HG02938 (cell line): ENCODE results near the gene SPATA9.
A peak's percentile ranks its signal among the peaks of the same experiment; 100 is the strongest.
"Not testable (repeated sequence)": the region's sequence is repeated elsewhere in the genome, so short reads cannot be mapped to it uniquely, and the experiment has no call there.

Source experiments
- ATAC-seq: cut with Tn5 transposase; IDR thresholded peaks from one replicate; pipeline ENCODE4 v1.9.1; 2021; ENCODE audit warnings: mild to moderate bottlenecking, moderate library complexity; ENCODE audit not compliant: unreplicated experiment

Gene SPATA9

DNA sequence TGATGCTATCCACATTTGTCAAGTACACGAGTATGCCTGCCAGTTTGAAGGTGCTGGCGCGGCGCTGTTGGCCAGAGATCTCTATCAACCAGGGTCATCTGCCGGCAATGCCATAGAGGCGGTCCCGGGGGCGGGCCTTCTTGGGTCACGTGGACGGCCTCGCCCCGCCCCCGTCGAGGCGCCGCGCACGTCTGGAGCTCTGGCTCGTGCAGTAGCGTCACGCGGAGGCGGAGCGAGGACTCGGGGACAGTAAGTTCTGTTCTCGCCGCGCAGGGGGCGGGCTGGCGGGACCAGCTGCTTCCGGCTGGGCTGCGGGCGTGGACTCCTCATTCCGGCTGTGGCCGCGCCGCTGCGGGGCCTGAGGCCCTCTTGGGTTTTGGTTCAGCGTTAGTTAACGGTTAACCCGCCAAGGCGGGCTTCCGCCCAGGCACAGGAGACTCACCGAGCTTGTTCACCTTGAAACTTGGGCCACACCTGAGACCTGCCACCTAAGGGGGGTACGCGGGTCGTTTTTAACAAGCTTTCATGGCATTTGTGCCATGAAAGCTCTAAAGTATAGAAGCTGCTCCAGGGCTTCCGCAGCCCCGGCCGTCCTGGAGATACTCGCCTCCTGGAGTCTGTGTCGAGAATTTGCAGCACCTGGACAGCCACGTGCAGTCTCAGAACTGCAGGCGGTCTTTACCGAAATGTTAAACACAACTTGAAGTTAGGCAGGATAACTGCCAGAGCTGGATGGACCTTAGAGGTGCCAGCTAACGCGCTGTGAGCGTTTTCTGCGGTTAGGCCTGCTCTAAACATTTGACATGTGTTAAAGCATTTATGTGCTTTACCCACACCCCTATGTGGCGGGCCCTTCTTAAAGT, 36.0 kb downstream of the SPATA9 start, which contains the start of gene RFESD:
Gene RFESD (plus strand): TSS at position 209 of the 863 bp plus-strand sequence. CDS start 5,495 bp downstream, outside the sequence.
- ATAC-seq, result peak; percentile 95

DNA sequence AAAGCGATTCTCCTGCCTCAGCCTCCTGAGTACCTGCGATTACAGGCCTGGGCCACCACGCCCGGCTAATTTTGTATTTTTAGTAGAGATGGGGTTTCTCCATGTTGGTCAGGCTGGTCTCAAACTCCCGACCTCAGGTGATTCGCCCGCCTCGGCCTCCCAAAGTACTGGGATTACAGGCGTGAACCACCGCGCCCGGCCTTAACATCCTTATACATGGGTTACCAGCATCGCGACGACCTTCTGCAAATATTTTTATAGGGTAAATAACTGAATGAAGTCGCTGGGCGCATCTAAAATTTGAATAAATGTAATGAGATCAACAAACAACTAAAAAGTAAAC, 36.6 kb downstream of the SPATA9 start:
- not testable (repeated sequence) for ATAC-seq

DNA sequence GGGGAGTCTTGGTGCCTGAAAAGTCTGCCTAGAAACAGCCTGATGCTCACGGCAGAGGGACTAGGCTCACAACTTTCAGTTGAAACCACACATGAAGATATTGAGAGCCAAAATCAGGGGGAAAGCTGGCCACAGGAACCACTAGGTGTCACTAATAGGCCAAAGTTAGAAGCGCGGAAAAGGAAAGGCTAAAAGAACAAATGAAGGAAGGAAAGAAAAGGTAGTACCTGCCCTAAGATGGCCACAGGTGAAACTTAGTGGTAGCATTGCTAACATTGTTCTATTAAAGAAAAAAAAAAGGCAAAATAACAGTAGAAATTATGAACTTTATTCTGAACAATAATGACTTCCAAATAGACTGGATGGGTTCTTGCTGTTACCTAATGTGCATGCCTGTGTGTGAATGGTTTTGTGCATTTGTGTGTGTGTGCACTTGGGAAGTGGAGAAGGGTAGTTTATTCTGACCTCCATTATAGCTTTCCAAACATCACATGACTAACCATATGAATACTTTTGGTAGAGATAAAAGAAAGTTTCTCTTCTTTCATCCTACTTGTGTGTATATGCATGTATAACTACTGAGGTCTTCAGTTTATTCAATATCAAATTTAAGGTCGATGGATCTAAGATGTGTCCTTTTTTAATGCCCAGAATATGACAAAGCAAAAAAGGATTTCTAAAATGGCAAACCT, 38.3 kb downstream of the SPATA9 start:
- ATAC-seq, result peak; percentile 44

DNA sequence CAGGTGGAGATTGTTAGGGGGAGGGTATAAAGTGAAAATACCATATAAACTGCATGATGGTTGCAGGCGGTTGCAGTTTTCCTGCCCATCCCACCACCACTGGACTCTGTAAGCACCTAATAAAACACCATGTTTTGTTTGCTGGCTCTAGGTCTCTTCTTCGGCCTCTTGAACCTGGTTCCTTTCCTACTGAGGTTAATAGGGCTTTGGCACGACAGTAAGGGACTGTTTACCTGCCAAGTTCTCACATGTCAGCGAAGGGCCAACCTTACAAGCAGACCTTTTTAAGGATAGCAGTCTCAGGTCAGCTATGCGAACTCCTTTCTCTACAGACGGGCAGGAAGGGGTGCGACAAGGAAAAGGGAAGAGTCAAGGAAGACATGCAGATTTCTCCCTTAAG, 39.6 kb downstream of the SPATA9 start:
- no peak for ATAC-seq

DNA sequence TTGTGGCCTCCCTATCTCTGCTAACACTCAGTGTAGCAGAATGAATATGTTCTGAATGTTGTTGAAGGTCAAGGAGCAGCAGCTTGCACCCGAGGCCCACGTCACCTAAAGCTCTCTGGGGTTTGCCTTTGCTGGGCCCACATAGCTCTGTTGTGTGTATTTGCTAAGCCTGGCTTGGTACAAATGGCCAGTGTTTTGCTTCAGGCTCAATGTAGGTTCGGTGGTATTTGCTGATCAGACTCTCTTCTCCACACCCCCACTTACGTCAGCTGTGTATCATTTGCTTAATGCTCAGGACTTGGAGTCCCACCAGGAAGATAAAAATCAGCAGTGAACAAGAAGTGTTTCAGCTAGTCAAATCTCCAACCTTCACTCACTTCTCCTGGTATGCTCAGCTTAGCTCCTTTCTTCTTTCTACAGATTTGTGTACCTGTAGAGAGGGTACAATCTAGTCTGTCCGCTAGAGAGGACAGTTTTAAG, 41.0 kb downstream of the SPATA9 start:
- no peak for ATAC-seq

DNA sequence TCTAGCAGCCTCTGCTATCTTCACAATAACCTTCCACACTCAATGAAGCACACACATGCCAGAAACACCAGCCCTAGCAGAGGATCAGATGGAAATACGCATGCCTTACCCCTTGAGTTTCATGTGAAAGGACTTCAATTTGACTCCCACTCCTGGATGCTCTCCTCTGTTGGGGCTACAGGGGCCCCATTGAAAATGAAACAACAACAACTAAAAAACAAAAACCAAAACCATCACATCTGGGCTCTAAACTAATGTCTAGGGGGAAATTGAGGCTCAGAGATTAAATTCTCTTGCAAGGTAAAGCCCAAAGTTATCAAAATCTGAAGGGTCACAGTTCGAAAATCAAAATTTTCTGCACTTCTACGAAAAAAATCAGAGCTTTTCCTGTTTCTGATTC, 44.2 kb downstream of the SPATA9 start:
- ATAC-seq, result no peak

DNA sequence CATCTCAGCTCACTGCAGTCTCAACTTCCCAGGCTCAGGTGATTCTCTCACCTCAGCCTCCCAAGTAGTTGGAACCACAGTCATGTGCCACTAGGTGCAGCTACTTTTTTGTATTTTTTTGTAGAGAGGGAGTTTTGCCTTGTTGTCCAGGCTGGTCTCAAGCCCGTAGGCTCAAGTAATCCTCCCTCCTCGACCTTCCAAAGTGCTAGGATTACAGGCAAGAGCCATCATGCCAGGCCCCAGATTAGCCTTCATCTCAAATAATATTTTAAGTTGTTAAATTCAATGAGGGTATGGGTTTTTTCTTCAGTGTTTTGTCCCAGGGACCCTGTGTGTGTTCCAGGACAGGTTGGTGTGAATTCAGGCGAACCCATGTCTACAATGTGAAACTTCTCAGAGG, 48.7 kb downstream of the SPATA9 start:
- ATAC-seq, result no peak

DNA sequence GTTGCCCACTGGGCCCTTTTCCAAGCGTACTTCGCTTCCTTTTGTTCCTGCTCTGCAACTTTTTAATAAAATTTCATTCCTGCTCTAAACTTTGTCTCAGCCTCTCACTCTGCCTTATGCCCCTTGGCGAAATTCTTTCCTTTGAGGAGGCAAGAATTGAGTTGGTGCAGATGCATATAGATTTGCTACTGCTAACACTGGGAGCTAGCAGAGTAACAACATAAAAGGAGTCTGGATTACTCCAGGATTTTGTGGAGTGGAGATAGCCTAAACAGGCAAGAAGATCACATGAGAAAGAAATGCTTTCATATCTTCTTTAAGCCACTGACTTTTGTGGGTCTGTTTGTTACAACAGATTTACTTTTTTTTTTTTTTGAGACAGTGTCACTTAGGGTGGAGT, 49.1 kb downstream of the SPATA9 start:
- ATAC-seq, result no peak

DNA sequence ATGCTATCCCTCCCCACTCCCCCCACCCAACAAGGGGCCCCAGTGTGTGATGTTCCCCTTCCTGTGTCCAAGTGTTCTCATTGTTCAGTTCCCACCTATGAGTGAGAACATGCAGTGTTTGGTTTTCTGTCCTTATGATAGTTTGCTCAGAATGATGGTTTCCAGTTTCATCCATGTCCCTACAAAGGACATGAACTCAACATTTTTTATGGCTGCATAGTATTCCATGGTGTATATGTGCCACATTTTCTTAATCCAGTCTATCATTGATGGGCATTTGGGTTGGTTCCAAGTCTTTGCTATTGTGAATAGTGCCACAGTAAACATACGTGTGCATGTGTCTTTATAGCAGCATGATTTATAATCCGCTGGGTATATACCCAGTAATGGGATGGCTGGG, 49.8 kb downstream of the SPATA9 start:
- not testable (repeated sequence) for ATAC-seq

DNA sequence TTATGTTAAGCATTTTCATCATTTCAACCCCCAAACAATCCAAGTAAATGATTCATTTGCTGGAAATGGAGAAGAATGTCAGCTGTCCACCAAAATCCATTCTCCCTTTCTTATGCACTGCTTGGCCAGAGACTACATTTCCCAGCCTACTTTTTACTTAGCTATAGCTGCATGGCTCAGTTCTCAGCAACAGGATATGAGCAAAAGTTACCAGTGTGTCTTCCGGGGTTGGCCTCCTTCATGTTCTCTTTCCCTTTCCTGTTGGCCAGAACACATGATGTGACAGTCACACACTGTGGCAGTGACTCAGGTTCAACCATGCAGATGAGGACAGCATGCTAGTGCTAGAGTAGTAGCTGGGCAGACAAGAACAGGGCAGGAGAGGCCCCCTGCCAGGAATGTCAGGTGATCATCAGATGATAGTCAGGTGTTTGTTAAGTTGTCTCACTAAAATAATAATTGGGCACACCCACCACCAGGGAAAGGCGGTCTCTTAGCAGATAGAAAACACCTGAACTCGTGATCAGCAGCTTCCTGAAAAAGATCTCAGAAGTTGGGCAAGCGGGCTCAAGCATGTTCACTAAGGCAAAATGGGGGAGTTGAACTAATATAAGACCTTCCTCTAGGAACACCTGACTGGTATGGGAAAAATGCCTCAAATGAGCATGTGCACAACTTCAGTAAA, 50.7 kb downstream of the SPATA9 start:
- ATAC-seq, result peak; percentile 93

DNA sequence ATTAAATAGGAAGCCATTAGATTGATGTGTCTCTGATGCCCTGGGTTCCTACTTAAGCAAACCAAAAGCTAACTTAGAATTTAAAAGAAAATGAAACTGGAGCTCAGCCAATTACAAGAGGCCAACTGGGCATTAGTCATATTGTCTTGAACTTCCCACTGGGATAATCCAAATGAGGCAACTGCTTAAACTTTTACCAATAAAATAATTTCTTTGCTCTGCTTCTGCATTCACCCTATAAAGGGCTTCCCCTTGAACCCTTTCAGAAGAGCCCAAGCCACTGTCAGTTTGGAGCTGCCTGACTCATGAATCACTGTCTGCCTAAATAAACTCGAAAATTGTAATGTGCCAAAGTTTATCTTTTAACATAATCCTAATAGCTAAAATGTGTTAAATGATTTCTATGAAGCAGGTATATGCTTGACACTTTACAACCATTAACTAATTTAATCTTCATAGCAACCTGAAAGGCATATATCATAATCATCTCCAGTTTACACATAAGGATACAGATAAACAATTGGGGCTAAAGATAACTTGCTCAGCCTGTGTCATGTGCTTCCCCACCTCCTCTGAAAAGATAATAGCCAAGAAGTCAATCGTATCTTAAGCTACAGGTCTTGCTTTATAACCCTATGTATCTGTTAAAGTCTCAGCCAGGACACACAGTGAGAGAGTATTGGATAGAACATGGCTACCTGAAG, 51.4 kb downstream of the SPATA9 start:
- peak; percentile 1 for ATAC-seq

DNA sequence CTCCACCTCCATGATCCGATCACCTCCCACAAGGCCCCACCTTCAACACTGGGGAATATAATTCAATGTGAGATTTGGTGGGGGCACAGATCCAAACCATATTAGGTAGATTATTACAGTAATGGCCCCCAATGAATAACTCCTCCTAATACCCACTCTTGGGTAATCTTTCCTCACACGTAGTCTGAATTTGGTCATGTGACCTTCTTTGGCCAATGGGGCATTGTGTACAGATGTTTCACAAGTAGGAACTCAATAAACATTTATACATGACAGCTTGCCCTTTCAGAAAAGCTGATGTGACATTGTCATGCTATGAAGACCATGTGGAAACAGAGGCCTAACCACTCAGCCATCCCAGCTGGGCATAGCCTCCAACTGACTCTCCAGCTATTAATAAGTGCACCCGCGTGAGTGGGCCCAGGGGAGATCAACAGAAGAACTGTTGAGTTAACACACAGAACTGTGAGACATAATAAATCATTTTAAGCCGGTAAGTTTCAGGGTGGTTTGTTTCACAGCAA, 52.3 kb downstream of the SPATA9 start:
- ATAC-seq, result no peak

DNA sequence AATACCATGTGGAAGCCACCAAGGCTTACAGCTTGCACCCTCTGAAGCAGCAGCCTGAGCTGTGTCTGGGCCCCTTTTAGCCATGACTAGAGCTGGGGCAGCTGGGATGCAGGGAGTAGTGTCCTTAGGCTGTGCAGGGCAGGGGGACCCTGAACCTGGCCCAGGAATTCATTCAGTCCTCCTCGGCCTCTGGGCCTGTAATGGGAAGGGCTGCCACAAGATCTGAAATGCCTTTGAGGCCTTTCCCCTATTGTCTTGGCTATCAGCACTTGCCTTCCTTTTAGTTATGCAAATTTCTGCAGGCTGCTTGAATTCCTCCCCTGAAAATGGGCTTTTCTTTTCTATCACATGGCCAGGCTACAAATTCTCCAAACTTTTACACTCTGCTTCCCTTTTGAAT, 53.9 kb downstream of the SPATA9 start:
- ATAC-seq, result no peak

DNA sequence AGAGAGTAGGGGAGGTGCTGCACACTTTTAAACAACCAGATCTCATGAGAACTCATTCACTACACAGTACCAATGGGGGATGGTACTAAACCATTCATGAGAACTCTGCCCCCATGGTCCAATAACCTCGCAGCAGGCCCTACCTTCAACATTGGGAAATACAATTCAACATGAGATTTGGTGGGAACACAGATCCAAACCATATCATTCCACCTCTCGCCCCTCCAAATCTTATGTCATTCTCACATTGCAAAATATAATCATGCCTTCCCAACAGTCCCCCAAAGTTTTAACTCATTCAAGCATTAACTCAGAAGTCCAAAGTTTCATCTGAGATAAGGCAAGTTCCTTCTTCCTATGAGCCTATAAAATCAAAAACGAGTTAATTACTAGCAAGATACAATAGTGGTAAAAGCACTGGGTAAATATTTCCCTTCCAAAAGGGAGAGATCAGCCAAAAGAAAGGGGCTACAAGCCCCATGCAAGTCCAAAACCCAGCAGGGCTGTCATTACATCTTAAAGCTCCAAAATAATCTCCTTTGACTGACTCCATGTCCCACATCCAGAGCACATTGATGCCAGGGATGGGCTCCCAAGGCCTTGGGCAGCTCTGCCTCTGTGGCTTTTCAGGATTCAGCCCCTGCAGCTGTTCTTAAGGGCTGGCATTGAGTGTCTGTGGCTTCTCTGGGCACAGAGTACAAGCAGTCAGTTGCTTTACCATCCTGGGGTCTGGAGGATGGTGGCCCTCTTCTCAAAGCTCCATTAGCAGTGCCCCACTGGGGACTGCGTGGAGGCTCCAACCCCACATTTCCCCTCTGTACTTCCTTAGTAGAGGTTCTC, 54.6 kb downstream of the SPATA9 start:
- no peak for ATAC-seq

DNA sequence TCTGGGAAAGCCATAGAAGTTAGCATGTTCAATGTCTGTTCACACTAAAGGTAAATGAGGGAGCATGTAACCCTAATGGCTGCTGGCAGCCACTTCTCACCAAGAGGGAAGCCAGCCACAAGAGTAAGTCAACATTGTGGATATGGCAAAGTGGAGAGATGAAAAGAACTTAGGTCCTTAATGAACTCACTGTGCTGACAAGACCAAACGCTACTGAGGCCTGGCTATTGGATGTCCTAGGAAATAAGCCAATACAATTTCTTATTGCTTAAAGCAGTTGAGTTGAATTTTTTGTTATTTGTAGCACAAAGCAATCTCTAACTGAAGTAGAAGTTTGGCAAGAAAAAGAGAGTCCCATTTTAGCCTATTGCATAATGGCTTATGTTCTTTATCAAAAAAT, 56.1 kb downstream of the SPATA9 start:
- no peak for ATAC-seq

DNA sequence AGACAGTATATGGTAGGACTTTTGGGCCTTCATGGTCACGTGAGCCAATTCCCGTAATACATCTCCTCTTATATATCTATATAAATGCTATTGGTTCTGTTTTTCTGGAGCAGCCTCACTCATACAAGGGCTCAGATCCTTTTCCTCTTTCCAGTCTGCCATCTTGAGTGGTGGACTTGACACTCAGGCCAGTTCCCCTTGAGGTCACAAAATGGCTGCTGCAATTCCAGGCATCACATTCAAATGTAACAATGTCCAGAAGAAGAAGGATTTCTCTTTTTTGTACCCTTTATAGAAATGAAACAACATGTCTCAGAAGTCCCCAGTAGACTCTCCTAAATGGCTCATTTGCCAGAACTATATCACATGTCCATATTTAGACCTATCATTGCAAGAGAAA, 58.4 kb downstream of the SPATA9 start:
- ATAC-seq, result no peak

DNA sequence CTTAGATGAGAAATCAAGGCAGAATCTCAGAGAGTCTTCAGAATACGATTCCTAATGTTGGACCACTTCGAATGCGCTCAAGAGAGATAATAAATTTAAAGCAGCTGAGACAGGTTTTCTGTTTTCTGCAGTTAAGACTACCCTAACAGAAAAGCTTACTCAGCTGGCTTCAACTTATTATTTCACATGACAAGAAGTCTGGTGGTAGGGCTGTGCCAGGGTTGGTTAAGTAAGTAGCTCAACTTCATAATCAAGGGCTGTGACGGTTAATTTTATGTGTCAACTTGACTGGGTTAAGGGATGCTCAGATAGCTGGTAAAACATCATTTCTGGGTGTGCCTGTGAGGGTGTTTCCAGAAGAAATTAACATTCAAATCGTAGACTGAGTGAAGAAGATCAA, 59.1 kb downstream of the SPATA9 start:
- no peak for ATAC-seq

DNA sequence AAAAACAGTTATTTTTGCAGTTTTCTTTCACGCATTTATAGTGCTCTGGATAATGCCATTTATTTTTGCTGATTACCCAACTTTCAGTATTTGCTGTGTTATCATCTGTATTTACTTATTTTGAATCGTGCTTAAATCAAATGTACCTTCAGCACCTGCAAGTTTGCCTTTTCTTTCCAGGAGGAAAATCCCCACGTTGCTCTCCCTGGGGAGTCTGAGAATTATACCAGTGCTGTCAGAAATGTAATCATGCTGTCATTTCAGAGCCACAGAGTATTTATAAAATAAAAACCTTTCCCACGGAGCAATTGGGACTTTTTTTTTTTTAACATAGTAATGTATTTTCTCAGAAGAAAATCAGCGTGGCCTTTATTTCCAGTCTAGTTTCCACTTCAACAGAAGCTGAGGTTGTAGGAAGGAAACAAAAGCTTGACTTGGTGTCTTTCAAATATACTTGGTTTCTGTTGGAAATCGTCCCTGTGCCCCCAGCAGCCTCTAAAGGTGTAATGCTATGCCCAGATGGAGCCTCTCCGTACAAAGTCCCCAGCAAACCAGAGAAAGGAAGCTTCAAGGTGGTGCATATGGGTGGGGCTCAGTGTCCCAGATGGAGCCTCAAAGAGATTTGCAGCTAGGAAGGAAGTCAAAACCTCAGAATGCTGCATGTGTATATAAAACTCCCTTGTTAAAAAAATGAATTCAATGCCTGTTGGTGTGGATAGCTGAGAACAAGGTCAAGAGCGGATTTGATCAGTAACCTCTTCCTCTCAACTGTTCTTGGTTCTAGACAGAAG, 60.8 kb downstream of the SPATA9 start:
- ATAC-seq, result no peak
